Endothelial cell of umbilical vein (primary cell): ENCODE results near the gene FAM193B. TPM values are rescaled to one million over a fixed set of nuclear protein-coding genes. Genes with fewer than 3 reads are reported as not detected.

Experiments used
- BruUV-seq: library from RNA; stranded (reverse); fragments of 400-500 nt; replicated peaks from 2 replicates; lab custom pipeline; 2021; lab: Mats Ljungman, UMichigan
- CTCF ChIA-PET: fragments of 300-600, 350-600 bp; sonication (Branson Sonifier 250); formaldehyde crosslinking; loops from one replicate; lab custom pipeline; 2021; ENCODE audit warnings: antibody characterized with exemption, inconsistent platforms; lab: Charles Lee
- POLR2A ChIA-PET: fragments of 300-600, 350-600 bp; sonication (Branson Sonifier 250); formaldehyde crosslinking; loops from one replicate; lab custom pipeline; 2021; ENCODE audit warnings: antibody characterized with exemption, inconsistent platforms; lab: Charles Lee
- DNase-seq: peaks from one replicate; pipeline ENCODE4 v3.0.0-alpha.2; 2011; ENCODE audit warnings: low read depth, low spot score
- FAIRE-seq: peaks from 2 replicates; lab custom pipeline; 2011; peaks lifted over from hg19 to GRCh38; lab: Jason Lieb, UNC
- H2AFZ ChIP-seq: 2 replicates; pipeline ENCODE4 v1.6.0; 2012; ENCODE audit warnings: low read depth, low read length, control low read depth, inconsistent platforms
- H3K27ac ChIP-seq: 2 replicates; pipeline ENCODE4 v1.5.1; 2011; ENCODE audit warnings: low read depth, mild to moderate bottlenecking, control low read depth, low read length, moderate library complexity; ENCODE audit not compliant: insufficient read depth
- H3K27me3 ChIP-seq, 2 experiments: 2 replicates each; pipeline versions ENCODE4 v1.6.0 to v1.6.1; 2011; ENCODE audit warnings: low read length in 2 of 2, mixed read lengths in 1 of 2; ENCODE audit not compliant: control insufficient read depth in 2 of 2, insufficient read depth in 2 of 2
- H3K36me3 ChIP-seq, 2 experiments: 2 replicates in 1 of 2; 3 replicates in 1 of 2; pipeline ENCODE4 v1.5.1; 2011; ENCODE audit warnings: low read length in 2 of 2, mild to moderate bottlenecking in 1 of 2, moderate library complexity in 1 of 2; ENCODE audit not compliant: control insufficient read depth in 2 of 2, insufficient read depth in 2 of 2; ENCODE audit errors: extremely low read depth in 1 of 2
- H3K4me1 ChIP-seq: 3 replicates; pipeline ENCODE4 v1.5.1; 2011; ENCODE audit warnings: mild to moderate bottlenecking, low read length; ENCODE audit not compliant: control insufficient read depth, insufficient read depth; ENCODE audit errors: extremely low read depth
- H3K4me2 ChIP-seq: 2 replicates; pipeline ENCODE4 v1.6.1; 2011; ENCODE audit warnings: low read length, control low read depth, mixed read lengths; ENCODE audit not compliant: insufficient read depth
- H3K4me3 ChIP-seq, 3 experiments: fragments of 200-600 bp in 1 of 3; sonication (generic), shearing (Covaris generic) in 1 of 3; replicated peaks in 1 of 3; 2 replicates each; pipeline ENCODE4 v1.5.1; 2011 to 2016; ENCODE audit warnings: control low read depth in 3 of 3, low read length in 3 of 3, mild to moderate bottlenecking in 2 of 3, inconsistent platforms in 1 of 3, low read depth in 1 of 3, moderate library complexity in 1 of 3; ENCODE audit not compliant: insufficient read depth in 1 of 3
- H3K79me2 ChIP-seq: 2 replicates; pipeline ENCODE4 v1.6.0; 2012; ENCODE audit warnings: low read length, inconsistent platforms; ENCODE audit not compliant: control insufficient read depth, insufficient read depth
- H3K9ac ChIP-seq: replicated peaks from 2 replicates; pipeline ENCODE3; 2011; ENCODE audit warnings: low read length, control low read depth; ENCODE audit not compliant: insufficient read depth; ENCODE audit errors: extremely low read depth
- H3K9me1 ChIP-seq: replicated peaks from 3 replicates; pipeline ENCODE4 v1.6.0; 2011; ENCODE audit warnings: mild to moderate bottlenecking, low read length; ENCODE audit not compliant: control insufficient read depth, insufficient read depth; ENCODE audit errors: extremely low read depth
- H3K9me3 ChIP-seq: replicated peaks from 2 replicates; pipeline ENCODE4 v1.5.1; 2012; ENCODE audit warnings: low read length, inconsistent platforms; ENCODE audit not compliant: control insufficient read depth, insufficient read depth
- H4K20me1 ChIP-seq: replicated peaks from 2 replicates; pipeline ENCODE3; 2011; ENCODE audit warnings: mild to moderate bottlenecking, low read length; ENCODE audit not compliant: control insufficient read depth, insufficient read depth; ENCODE audit errors: extremely low read depth
- CTCF ChIP-seq, 2 donors: IDR thresholded peaks; 1 replicate in 1 of 2; 2 replicates in 1 of 2; pipeline ENCODE4 v1.5.1; 2011; ENCODE audit warnings: low read length in 2 of 2, mild to moderate bottlenecking in 2 of 2, moderate library complexity in 2 of 2, control low read depth in 1 of 2, inconsistent platforms in 1 of 2, low read depth in 1 of 2; ENCODE audit not compliant: insufficient read depth in 1 of 2; ENCODE audit errors: extremely low read depth in 1 of 2
- EZH2 ChIP-seq: IDR thresholded peaks from 2 replicates; pipeline ENCODE4 v1.6.1; 2012; ENCODE audit warnings: borderline replicate concordance, low read depth, mild to moderate bottlenecking, moderate library complexity, low read length, inconsistent platforms; ENCODE audit not compliant: severe bottlenecking
- FOS ChIP-seq: IDR thresholded peaks from 2 replicates; pipeline ENCODE4 v1.6.1; 2011; ENCODE audit warnings: mild to moderate bottlenecking, low read length, moderate library complexity, borderline replicate concordance; ENCODE audit not compliant: insufficient read depth
- GATA2 ChIP-seq: IDR thresholded peaks from 2 replicates; pipeline ENCODE4 v1.7.0; 2011; ENCODE audit warnings: low read depth, mild to moderate bottlenecking, moderate library complexity, mixed read lengths, low read length; ENCODE audit not compliant: insufficient read length, insufficient read depth
- JUN ChIP-seq: IDR thresholded peaks from 2 replicates; pipeline ENCODE4 v1.6.1; 2011; ENCODE audit warnings: borderline replicate concordance, low read depth; ENCODE audit not compliant: insufficient read length, insufficient read depth
- MAX ChIP-seq: IDR thresholded peaks from 2 replicates; pipeline ENCODE4 v1.6.1; 2011; ENCODE audit not compliant: insufficient read depth, insufficient read length
- MYC ChIP-seq: IDR thresholded peaks from one replicate; pipeline ENCODE4 v1.6.1; 2011; ENCODE audit warnings: mild to moderate bottlenecking, low read depth, low read length
- POLR2A ChIP-seq: IDR thresholded peaks from 2 replicates; pipeline ENCODE4 v1.6.1; 2012; ENCODE audit warnings: low read depth, mild to moderate bottlenecking, control low read depth, low read length
- POLR2AphosphoS5 ChIP-seq: IDR thresholded peaks from 2 replicates; pipeline ENCODE4 v1.6.1; 2012; ENCODE audit warnings: low read depth, mild to moderate bottlenecking, control low read depth, low read length, moderate library complexity; ENCODE audit not compliant: insufficient read depth
- dilution Hi-C: fragments of 300-500 bp; cut with MboI; formaldehyde crosslinking; loops from one replicate; pipeline ENCODE4 v1.15.0; 2019; ENCODE audit warnings: low sequenced_read_pairs; ENCODE audit not compliant: extremely low pct_ligation_motif_present
- intact Hi-C: fragments of 100-400 bp; cut with micrococcal nuclease; formaldehyde crosslinking; loops from one replicate; pipeline ENCODE4 v1.10.0; 2022
- polyA plus RNA-seq, 4 experiments: library from polyadenylated mRNA; depleted of rRNA in 3 of 4; stranded (reverse) in 3 of 4; unstranded in 1 of 4; fragments of >200 nt; gene quantifications; 2 replicates each; pipeline versions ENCODE4 v1.2.1 to v1.2.3, GENCODE V29; 2011 to 2012; ENCODE audit warnings: missing spikeins in 1 of 4
- total RNA-seq: library from RNA; stranded (reverse); gene quantifications from 2 replicates; pipeline ENCODE4 v1.2.3, GENCODE V29; 2021

FAM193B gene
- total and polyA plus RNA-seq, 2 donors (not counting 3 experiments of a cell fraction or from before 2014, with no cell fraction given), result 57.9 to 75.7 TPM

- Histone ChIP-seq H2AFZ (no peak overlapping the region), H3K4me3 (no peak overlapping the region), H3K79me2 (peaks cover 46% of the 10 kb centered on the region), H3K9me3 (no peaks in the 10 kb centered on the region), H3K4me2 (no peak overlapping the region), H3K27ac (no peak overlapping the region), H3K9ac (no peak overlapping the region), H4K20me1 (no peaks in the 10 kb centered on the region), H3K9me1 (no peaks in the 10 kb centered on the region), H3K36me3 (peaks cover 22 to 38% of the 10 kb centered on the region in 2 experiments), H3K27me3 (no peaks in the 10 kb centered on the region), H3K4me1 (peaks cover 50% of the 10 kb centered on the region)
- ChIA-PET CTCF (interaction anchor here (0.7 to 5.3 kb wide), 5 partner anchors 10 to 19 kb away, joined by 3 to 58 read pairs (median 6); partner anchors contain the start of gene DOK3), POLR2A (no interaction called here)
- BruUV-seq, result no TSS peak
- FAIRE-seq (peak; percentile 64), DNase-seq (peak; percentile 79)
- dilution Hi-C loops (no loop called here), intact Hi-C loops (loop anchor here (1.0 to 10.0 kb wide), 3 partner anchors 10 to 957 kb away; partner anchors contain the start of genes N4BP3 and RNF44)
- TF ChIP-seq FOS (no peak), POLR2AphosphoS5 (peak; percentile 80), MYC (no peak), EZH2 (no peak), POLR2A (peak; percentile 51), GATA2 (no peak), CTCF (IDR thresholded peaks at IDR 0.05; ENCODE audit: extremely low read depth in 1 of 2, insufficient read depth in 1 of 2, low read depth in 1 of 2, low read length in 2 of 2) (peak; percentile 97 to 99), JUN (no peak), MAX (no peak)
These were observed 62.9 kb downstream of the FAM193B start for GRCh38 chr5:177491429-177491945.
